ENCODE results near the gene MYLK. TPM values are rescaled to one million over a fixed set of nuclear protein-coding genes. Genes with fewer than 3 reads are reported as not detected.

MYLK gene
- total RNA-seq, 1 donor from 2014 or later = 24.3 TPM

GRCh38 chr3:123682302-123682701 is 201.8 kb downstream of the MYLK start:
- no peaks in the 10 kb centered on the region for H3K9me3 Mint-ChIP-seq (ENCODE audit: unreplicated experiment)
- H3K27ac Mint-ChIP-seq (ENCODE audit: unreplicated experiment) = no peak overlapping the region
- peaks cover 6% of the 10 kb centered on the region for H3K36me3 Mint-ChIP-seq (ENCODE audit: unreplicated experiment)
- no peak for DNase-seq (ENCODE audit: extremely low spot score, unreplicated experiment)
- TF ChIP-seq CTCF (IDR thresholded peaks at IDR 0.05) = no peak
- no peaks in the 10 kb centered on the region for H3K27me3 Mint-ChIP-seq (ENCODE audit: unreplicated experiment)
- peaks cover 79% of the 10 kb centered on the region for H3K4me1 Mint-ChIP-seq (ENCODE audit: unreplicated experiment)
- H3K4me3 Mint-ChIP-seq (ENCODE audit: unreplicated experiment) = no peak overlapping the region

GRCh38 chr3:123679712-123680386 is 204.3 kb downstream of the MYLK start:
- Mint-ChIP-seq H3K9me3 (ENCODE audit: unreplicated experiment) (no peaks in the 10 kb centered on the region), H3K4me1 (ENCODE audit: unreplicated experiment) (peaks cover 65% of the 10 kb centered on the region), H3K4me3 (ENCODE audit: unreplicated experiment) (no peak overlapping the region), H3K36me3 (ENCODE audit: unreplicated experiment) (peaks cover 7% of the 10 kb centered on the region), H3K27me3 (ENCODE audit: unreplicated experiment) (no peaks in the 10 kb centered on the region), H3K27ac (ENCODE audit: unreplicated experiment) (peak overlapping the region; percentile 58)
- no peak for TF ChIP-seq CTCF (IDR thresholded peaks at IDR 0.05)
- DNase-seq (ENCODE audit: extremely low spot score, unreplicated experiment) = no peak

GRCh38 chr3:123678108-123678511 is 206.0 kb downstream of the MYLK start:
- peaks cover 48% of the 10 kb centered on the region for H3K4me1 Mint-ChIP-seq (ENCODE audit: unreplicated experiment)
- no peak for TF ChIP-seq CTCF (IDR thresholded peaks at IDR 0.05)

GRCh38 chr3:123672429-123673146 is 211.5 kb downstream of the MYLK start:
- DNase-seq (ENCODE audit: extremely low spot score, unreplicated experiment) = no peak
- H3K4me1 Mint-ChIP-seq (ENCODE audit: unreplicated experiment) = peaks cover 9% of the 10 kb centered on the region
- TF ChIP-seq CTCF (IDR thresholded peaks at IDR 0.05) = no peak
- H3K9me3 Mint-ChIP-seq (ENCODE audit: unreplicated experiment) = no peaks in the 10 kb centered on the region
- no peak overlapping the region for H3K4me3 Mint-ChIP-seq (ENCODE audit: unreplicated experiment)
- H3K36me3 Mint-ChIP-seq (ENCODE audit: unreplicated experiment) = peaks cover 4% of the 10 kb centered on the region
- H3K27ac Mint-ChIP-seq (ENCODE audit: unreplicated experiment) = no peak overlapping the region
- H3K27me3 Mint-ChIP-seq (ENCODE audit: unreplicated experiment) = no peaks in the 10 kb centered on the region

More at GRCh38 chr3:123678108-123678511, 206.0 kb downstream of the MYLK start:
- no peak overlapping the region for H3K4me3 Mint-ChIP-seq (ENCODE audit: unreplicated experiment)
- H3K36me3 Mint-ChIP-seq (ENCODE audit: unreplicated experiment) = peaks cover 7% of the 10 kb centered on the region
- no peaks in the 10 kb centered on the region for H3K27me3 Mint-ChIP-seq (ENCODE audit: unreplicated experiment)
- H3K9me3 Mint-ChIP-seq (ENCODE audit: unreplicated experiment) = no peaks in the 10 kb centered on the region
- no peak for DNase-seq (ENCODE audit: extremely low spot score, unreplicated experiment)
- peak overlapping the region; percentile 15 for H3K27ac Mint-ChIP-seq (ENCODE audit: unreplicated experiment)

GRCh38 chr3:123670743-123671142 is 213.4 kb downstream of the MYLK start:
- DNase-seq (ENCODE audit: extremely low spot score, unreplicated experiment) = no peak
- H3K36me3 Mint-ChIP-seq (ENCODE audit: unreplicated experiment) = peaks cover 2% of the 10 kb centered on the region
- H3K4me3 Mint-ChIP-seq (ENCODE audit: unreplicated experiment) = no peak overlapping the region
- H3K27me3 Mint-ChIP-seq (ENCODE audit: unreplicated experiment) = no peaks in the 10 kb centered on the region
- H3K4me1 Mint-ChIP-seq (ENCODE audit: unreplicated experiment) = peaks cover 5% of the 10 kb centered on the region
- TF ChIP-seq CTCF (IDR thresholded peaks at IDR 0.05) = no peak
- no peaks in the 10 kb centered on the region for H3K9me3 Mint-ChIP-seq (ENCODE audit: unreplicated experiment)
- no peak overlapping the region for H3K27ac Mint-ChIP-seq (ENCODE audit: unreplicated experiment)
